Lower lobe of right lung (tissue), 2 donors: ENCODE data around the gene ABCC4. TPM values are rescaled to one million over a fixed set of nuclear protein-coding genes. Genes with fewer than 3 reads are reported as not detected.
A peak's percentile ranks its signal among the peaks of the same experiment; 100 is the strongest.

Experiments
- ATAC-seq, 2 donors: fragments of 200-7000 bp; cut with Tn5 transposase; one replicate each; pipeline ENCODE4 v1.9.1; 2020 to 2022; ENCODE audit warnings: mild to moderate bottlenecking in 2 of 2, moderate library complexity in 2 of 2
- DNase-seq: peaks from one replicate; pipeline ENCODE4 v3.0.0-alpha.2; 2020
- H3K27ac ChIP-seq: fragments of 200-600 bp; one replicate; pipeline ENCODE4 v1.8.0; 2022
- H3K27me3 ChIP-seq: fragments of 200-600 bp; one replicate; pipeline ENCODE4 v1.8.0; 2022; ENCODE audit warnings: low read depth
- H3K36me3 ChIP-seq: fragments of 200-600 bp; one replicate; pipeline ENCODE4 v1.8.0; 2022; ENCODE audit warnings: mild to moderate bottlenecking
- H3K4me1 ChIP-seq: fragments of 200-600 bp; one replicate; pipeline ENCODE4 v1.8.0; 2022
- H3K4me3 ChIP-seq: fragments of 200-600 bp; one replicate; pipeline ENCODE4 v1.8.0; 2022; ENCODE audit warnings: mild to moderate bottlenecking
- H3K9me3 ChIP-seq: fragments of 200-600 bp; one replicate; pipeline ENCODE4 v1.8.0; 2022
- CTCF ChIP-seq: fragments of 200-600 bp; IDR thresholded peaks from one replicate; pipeline ENCODE4 v1.8.0; 2022; ENCODE audit warnings: antibody characterized with exemption, mild to moderate bottlenecking
- intact Hi-C: fragments of 100-400 bp; cut with DNase I; formaldehyde crosslinking; loops from one replicate; pipeline ENCODE4 v1.11.0; 2022
- total RNA-seq: library from RNA; stranded (reverse); fragmentation: NEBNext Ultra II Directional; extraction: Animal tissue kit (Norgen Biotek cat#: 25700); gene quantifications from one replicate; pipeline ENCODE4 v1.2.1, GENCODE V29; 2021
- donor health status: DM: no; HTN: yes; CAD: no; lungs with severe emphysema.

Gene ABCC4
- total RNA-seq, 1 donor from 2014 or later: 32.2 TPM

- H3K27me3 ChIP-seq: no peaks in the 10 kb centered on the region
- no peaks in the 10 kb centered on the region for H3K9me3 ChIP-seq
- H3K4me3 ChIP-seq: no peak overlapping the region
- peaks cover 10% of the 10 kb centered on the region for H3K4me1 ChIP-seq
- H3K36me3 ChIP-seq: no peaks in the 10 kb centered on the region
- ATAC-seq: no peak
- intact Hi-C loops: no loop called here
- H3K27ac ChIP-seq: no peak overlapping the region
- TF ChIP-seq CTCF: no peak
- DNase-seq: no peak
Observed at GRCh38 chr13:95239283-95239682, 62.0 kb downstream of the ABCC4 start.

GRCh38 chr13:95237310-95237870 lies 63.9 kb downstream of the ABCC4 start:
- DNase-seq (peak; percentile 66), ATAC-seq (peak; percentile 57 to 82)
- no peaks in the 10 kb centered on the region for H3K9me3 ChIP-seq
- peak overlapping the region; percentile 38 for H3K27ac ChIP-seq
- H3K36me3 ChIP-seq: no peaks in the 10 kb centered on the region
- TF ChIP-seq CTCF: no peak
- intact Hi-C loops: no loop called here
- H3K4me3 ChIP-seq: no peak overlapping the region
- peaks cover 10% of the 10 kb centered on the region for H3K4me1 ChIP-seq
- H3K27me3 ChIP-seq: no peaks in the 10 kb centered on the region

- peaks cover 10% of the 10 kb centered on the region for H3K4me1 ChIP-seq
- peak; percentile 46 to 65 for ATAC-seq
- intact Hi-C loops: no loop called here
- no peaks in the 10 kb centered on the region for H3K36me3 ChIP-seq
- H3K27ac ChIP-seq: peak overlapping the region; percentile 38
- no peaks in the 10 kb centered on the region for H3K27me3 ChIP-seq
- no peaks in the 10 kb centered on the region for H3K9me3 ChIP-seq
- H3K4me3 ChIP-seq: no peak overlapping the region
- no peak for DNase-seq
- TF ChIP-seq CTCF: no peak
Observed at GRCh38 chr13:95236774-95237173, 64.5 kb downstream of the ABCC4 start.

- peak; percentile 68 to 85 for ATAC-seq
Observed at GRCh38 chr13:95235974-95236373, 65.3 kb downstream of the ABCC4 start.

DNA sequence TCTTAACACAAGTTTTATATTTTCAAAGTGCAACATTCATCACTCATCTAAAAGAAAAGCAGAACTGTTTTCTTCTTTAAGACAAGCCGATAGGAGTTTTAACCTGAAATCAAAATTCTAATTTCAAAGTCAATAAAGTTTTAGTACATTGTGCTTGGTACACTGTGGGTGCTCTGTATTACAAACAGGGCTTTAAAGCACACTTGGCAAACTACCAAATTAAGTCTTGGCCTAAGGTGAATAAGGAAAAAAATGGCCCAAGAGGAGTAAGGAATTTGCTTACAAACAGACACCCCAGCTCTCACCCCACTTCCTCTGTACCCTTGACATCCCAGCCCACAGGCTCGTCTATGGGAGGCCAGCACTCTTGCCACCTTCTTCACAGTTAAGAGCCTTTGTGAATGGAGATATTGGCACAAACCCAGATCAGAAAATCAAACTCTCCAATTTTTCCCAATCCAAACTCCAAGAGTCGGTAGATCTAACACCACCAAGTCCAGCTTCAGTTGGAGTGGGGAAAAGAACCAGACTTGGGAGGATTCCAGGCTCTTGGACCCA lies 66.0 kb downstream of the ABCC4 start:
- Histone ChIP-seq H3K36me3 (no peaks in the 10 kb centered on the region), H3K4me3 (no peak overlapping the region), H3K27me3 (no peaks in the 10 kb centered on the region), H3K4me1 (peaks cover 10% of the 10 kb centered on the region), H3K27ac (peak overlapping the region; percentile 46), H3K9me3 (no peaks in the 10 kb centered on the region)
- no peak for TF ChIP-seq CTCF
- DNase-seq (no peak), ATAC-seq (peak; percentile 69 to 76)
- intact Hi-C loops: no loop called here

More at GRCh38 chr13:95235974-95236373, 65.3 kb downstream of the ABCC4 start:
- Histone ChIP-seq H3K4me1 (peaks cover 10% of the 10 kb centered on the region), H3K27me3 (no peaks in the 10 kb centered on the region), H3K36me3 (no peaks in the 10 kb centered on the region), H3K9me3 (no peaks in the 10 kb centered on the region), H3K27ac (peak overlapping the region; percentile 46), H3K4me3 (no peak overlapping the region)
- no peak for DNase-seq
- TF ChIP-seq CTCF: no peak
- intact Hi-C loops: no loop called here
